Right atrium auricular region (tissue), 2 donors: ENCODE results near the gene HACD4. TPM values are rescaled to one million over a fixed set of nuclear protein-coding genes. Genes with fewer than 3 reads are reported as not detected.
"Not testable (repeated sequence)": the region's sequence is repeated elsewhere in the genome, so short reads cannot be mapped to it uniquely, and the experiment has no call there.

Experiments used
- DNase-seq: peaks from one replicate; pipeline ENCODE4 v3.0.0-alpha.2; 2019; ENCODE audit warnings: low spot score
- H3K27ac ChIP-seq, 2 donors: fragments of 200-600 bp; sonication (generic); 1 replicate in 1 of 2; 2 replicates in 1 of 2; pipeline ENCODE4 v1.5.1; 2016 to 2019
- H3K27me3 ChIP-seq, 2 donors: fragments of 200-600 bp; sonication (generic); one replicate each; pipeline versions ENCODE4 v1.5.1 to v1.6.0; 2017 to 2019
- H3K36me3 ChIP-seq: fragments of 200-600 bp; sonication (generic); one replicate; pipeline ENCODE4 v1.5.1; 2016
- H3K4me1 ChIP-seq, 2 donors: fragments of 200-600 bp; sonication (generic); one replicate each; pipeline versions ENCODE4 v1.5.1 to v1.6.0; 2017 to 2019
- H3K4me3 ChIP-seq, 2 donors: fragments of 200-600 bp; sonication (generic); 1 replicate in 1 of 2; 2 replicates in 1 of 2; pipeline ENCODE4 v1.5.1; 2017 to 2019; ENCODE audit warnings: mild to moderate bottlenecking in 1 of 2, moderate library complexity in 1 of 2
- H3K9me3 ChIP-seq, 2 donors: fragments of 200-600 bp; sonication (generic); one replicate each; pipeline ENCODE4 v1.5.1; 2019
- total RNA-seq, 2 donors: library from RNA; depleted of rRNA; stranded (reverse); fragments of >200 nt; gene quantifications; one replicate each; pipeline ENCODE4 v1.1.0, GENCODE V29; 2016
- TF ChIP-seq, protein P1 (sequence below), 2 donors: fragments of 200-600 bp; sonication (generic); IDR thresholded peaks; one replicate each; pipeline ENCODE4 v1.5.1; 2019; ENCODE audit warnings: antibody characterized with exemption in 2 of 2

Gene HACD4
- total RNA-seq, 2 donors from 2014 or later: 0.82 to 1.7 TPM

- no peak for DNase-seq
- Histone ChIP-seq H3K27me3 (no peaks in the 10 kb centered on the region), H3K36me3 (peaks cover 17% of the 10 kb centered on the region), H3K4me3 (no peak overlapping the region), H3K9me3 (no peaks in the 10 kb centered on the region), H3K27ac (no peak overlapping the region), H3K4me1 (peaks cover 0 to 12% of the 10 kb centered on the region in 2 donors)
- TF ChIP-seq, protein P1, sequence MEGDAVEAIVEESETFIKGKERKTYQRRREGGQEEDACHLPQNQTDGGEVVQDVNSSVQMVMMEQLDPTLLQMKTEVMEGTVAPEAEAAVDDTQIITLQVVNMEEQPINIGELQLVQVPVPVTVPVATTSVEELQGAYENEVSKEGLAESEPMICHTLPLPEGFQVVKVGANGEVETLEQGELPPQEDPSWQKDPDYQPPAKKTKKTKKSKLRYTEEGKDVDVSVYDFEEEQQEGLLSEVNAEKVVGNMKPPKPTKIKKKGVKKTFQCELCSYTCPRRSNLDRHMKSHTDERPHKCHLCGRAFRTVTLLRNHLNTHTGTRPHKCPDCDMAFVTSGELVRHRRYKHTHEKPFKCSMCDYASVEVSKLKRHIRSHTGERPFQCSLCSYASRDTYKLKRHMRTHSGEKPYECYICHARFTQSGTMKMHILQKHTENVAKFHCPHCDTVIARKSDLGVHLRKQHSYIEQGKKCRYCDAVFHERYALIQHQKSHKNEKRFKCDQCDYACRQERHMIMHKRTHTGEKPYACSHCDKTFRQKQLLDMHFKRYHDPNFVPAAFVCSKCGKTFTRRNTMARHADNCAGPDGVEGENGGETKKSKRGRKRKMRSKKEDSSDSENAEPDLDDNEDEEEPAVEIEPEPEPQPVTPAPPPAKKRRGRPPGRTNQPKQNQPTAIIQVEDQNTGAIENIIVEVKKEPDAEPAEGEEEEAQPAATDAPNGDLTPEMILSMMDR (IDR thresholded peaks at IDR 0.05): no peak
Measured at GRCh38 chr9:20981486-20981885, 50.0 kb downstream of the HACD4 start.

GRCh38 chr9:20980832-20981455 lies 50.5 kb downstream of the HACD4 start:
- TF ChIP-seq, protein P1 (IDR thresholded peaks at IDR 0.05): no peak
- no peak for DNase-seq
- Histone ChIP-seq H3K4me3 (no peak overlapping the region), H3K4me1 (peaks cover 0 to 12% of the 10 kb centered on the region in 2 donors), H3K27ac (no peak overlapping the region), H3K27me3 (no peaks in the 10 kb centered on the region), H3K9me3 (no peaks in the 10 kb centered on the region), H3K36me3 (peaks cover 19% of the 10 kb centered on the region)

GRCh38 chr9:20978249-20978648 lies 53.2 kb downstream of the HACD4 start:
- TF ChIP-seq, protein P1 (IDR thresholded peaks at IDR 0.05): no peak
- Histone ChIP-seq H3K4me3 (no peak overlapping the region), H3K27ac (no peak overlapping the region), H3K27me3 (no peaks in the 10 kb centered on the region), H3K4me1 (peaks cover 0 to 12% of the 10 kb centered on the region in 2 donors), H3K9me3 (no peaks in the 10 kb centered on the region), H3K36me3 (peaks cover 19% of the 10 kb centered on the region)
- no peak for DNase-seq

- not testable (repeated sequence) for H3K9me3 ChIP-seq, H3K27ac ChIP-seq, H3K4me1 ChIP-seq, H3K27me3 ChIP-seq, DNase-seq, H3K4me3 ChIP-seq
- peaks cover 17% of the 10 kb centered on the region for H3K36me3 ChIP-seq
Measured at GRCh38 chr9:20974191-20974938, 57.1 kb downstream of the HACD4 start.

- H3K9me3 ChIP-seq, H3K27ac ChIP-seq, H3K27me3 ChIP-seq, H3K4me3 ChIP-seq, DNase-seq, H3K4me1 ChIP-seq: not testable (repeated sequence)
- peaks cover 17% of the 10 kb centered on the region for H3K36me3 ChIP-seq
Measured at GRCh38 chr9:20973246-20973947, 58.0 kb downstream of the HACD4 start.

DNA sequence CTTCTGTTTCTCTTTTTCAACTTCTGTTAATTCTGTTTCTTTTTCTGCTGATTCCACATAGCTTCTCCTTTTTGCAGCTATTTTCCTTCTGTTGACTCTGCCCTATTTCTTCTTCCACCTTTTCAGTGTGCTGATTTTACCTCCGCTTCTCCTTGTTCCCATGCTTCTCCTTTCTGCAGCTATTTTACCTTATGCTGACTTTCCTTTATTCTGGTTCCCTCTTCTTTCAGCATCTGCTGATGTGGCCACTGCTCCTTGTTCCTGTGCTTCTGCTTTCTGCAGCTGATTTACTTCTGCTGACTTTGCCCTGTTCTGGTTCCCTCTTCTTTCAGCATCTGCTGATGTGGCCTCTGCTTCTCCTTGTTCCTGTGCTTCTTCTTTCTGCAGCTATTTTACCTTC lies 58.8 kb downstream of the HACD4 start:
- H3K4me3 ChIP-seq: no peak overlapping the region
- H3K9me3 ChIP-seq: no peaks in the 10 kb centered on the region
- no peaks in the 10 kb centered on the region for H3K27me3 ChIP-seq
- TF ChIP-seq, protein P1 (IDR thresholded peaks at IDR 0.05): no peak
- DNase-seq: no peak
- H3K4me1 ChIP-seq: no peaks in the 10 kb centered on the region
- H3K36me3 ChIP-seq: peaks cover 17% of the 10 kb centered on the region
- H3K27ac ChIP-seq: no peak overlapping the region
